A673 (cell line): ENCODE results near the gene LEPROT. TPM values are rescaled to one million over a fixed set of nuclear protein-coding genes. Genes with fewer than 3 reads are reported as not detected.
A peak's percentile ranks its signal among the peaks of the same experiment; 100 is the strongest.

Experiments used
- BruUV-seq: library from RNA; stranded (reverse); fragments of 400-500 nt; replicated peaks from 2 replicates; lab custom pipeline; 2021; lab: Mats Ljungman, UMichigan
- CTCF ChIA-PET: fragments of 300-600 bp; sonication (Branson Sonifier 250); formaldehyde crosslinking; loops from one replicate; lab custom pipeline; 2022; ENCODE audit warnings: antibody characterized with exemption; lab: Charles Lee
- POLR2A ChIA-PET: fragments of 300-600 bp; sonication (Branson Sonifier 250); formaldehyde crosslinking; loops from one replicate; lab custom pipeline; 2022; ENCODE audit warnings: antibody characterized with exemption; ENCODE audit not compliant: low non-redundant PET; lab: Charles Lee
- DNase-seq: peaks from one replicate; pipeline ENCODE4 v3.0.0-alpha.2; 2015; ENCODE audit warnings: low spot score
- H3K27ac ChIP-seq: fragments of 200-600 bp; sonication (generic); 2 replicates; pipeline ENCODE4 v1.5.1; 2016; ENCODE audit warnings: mixed run types, low read depth, mild to moderate bottlenecking, mixed read lengths, antibody characterized with exemption, low read length; ENCODE audit not compliant: poor library complexity, severe bottlenecking
- H3K27me3 ChIP-seq: fragments of 200-600 bp; sonication (generic); replicated peaks from 2 replicates; pipeline ENCODE4 v1.6.1; 2017; ENCODE audit warnings: mixed run types, low read depth, mild to moderate bottlenecking, mixed read lengths, antibody characterized with exemption, low read length; ENCODE audit not compliant: insufficient read depth, poor library complexity
- H3K36me3 ChIP-seq: fragments of 200-600 bp; sonication (generic); 2 replicates; pipeline ENCODE4 v1.6.1; 2016; ENCODE audit warnings: mixed run types, mild to moderate bottlenecking, mixed read lengths, antibody characterized with exemption, low read length; ENCODE audit not compliant: insufficient read depth, poor library complexity, severe bottlenecking
- H3K4me1 ChIP-seq: fragments of 200-600 bp; sonication (generic); 2 replicates; pipeline ENCODE4 v1.6.1; 2017; ENCODE audit warnings: mixed run types, mild to moderate bottlenecking, mixed read lengths, antibody characterized with exemption, low read length; ENCODE audit not compliant: insufficient read depth, poor library complexity, severe bottlenecking
- H3K4me3 ChIP-seq: fragments of 200-600 bp; sonication (generic); 2 replicates; pipeline ENCODE4 v1.5.1; 2016; ENCODE audit warnings: low read depth, mixed run types, mild to moderate bottlenecking, mixed read lengths, low read length; ENCODE audit not compliant: poor library complexity, severe bottlenecking
- H3K9me3 ChIP-seq: fragments of 200-600 bp; sonication (generic); 2 replicates; pipeline ENCODE4 v1.6.1; 2016; ENCODE audit warnings: mixed run types, low read depth, mild to moderate bottlenecking, mixed read lengths, antibody characterized with exemption, low read length; ENCODE audit not compliant: poor library complexity, severe bottlenecking
- EZH2 ChIP-seq: fragments of 200-600 bp; sonication (generic); IDR thresholded peaks from 2 replicates; pipeline ENCODE4 v1.6.1; 2017; ENCODE audit warnings: borderline replicate concordance, low read depth, mild to moderate bottlenecking, mixed read lengths, antibody characterized with exemption, low read length; ENCODE audit not compliant: poor library complexity, severe bottlenecking
- intact Hi-C: fragments of 100-400 bp; cut with micrococcal nuclease; formaldehyde crosslinking; loops from one replicate; pipeline ENCODE4 v1.10.0; 2022; ENCODE audit not compliant: unreplicated experiment
- total RNA-seq: library from RNA; stranded (reverse); gene quantifications from 2 replicates; pipeline ENCODE4 v1.2.3, GENCODE V29; 2021
- TF ChIP-seq, protein P1 (sequence below): fragments of 300-800, 200-600 bp; sonication (generic); conservative IDR thresholded peaks from 2 replicates; pipeline ENCODE4 v1.5.1; 2017; ENCODE audit warnings: low read depth, mild to moderate bottlenecking, antibody characterized with exemption, low read length, moderate library complexity, mixed read lengths

The LEPROT gene
- total RNA-seq, 1 experiment from 2014 or later = 24.8 TPM

DNA sequence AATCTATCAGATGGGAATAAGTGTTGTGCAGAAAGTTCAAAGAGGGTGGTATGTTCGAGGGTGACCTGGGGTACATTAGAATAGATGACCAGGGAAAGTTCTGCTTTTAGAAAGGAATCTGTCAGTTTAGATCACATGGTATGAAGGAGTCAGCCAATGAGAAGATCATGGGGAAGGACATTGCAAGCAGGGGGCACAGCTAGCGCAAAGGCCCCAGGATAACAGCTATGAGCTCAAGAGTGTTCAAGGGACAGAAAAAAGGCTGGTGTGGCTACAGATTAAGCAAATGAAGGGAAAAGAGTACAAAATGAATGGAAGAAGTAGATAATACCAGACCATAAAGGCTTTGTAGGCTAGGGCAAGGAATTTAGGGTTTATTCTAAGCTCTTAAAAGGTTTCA, 8.6 kb downstream of the LEPROT start:
- H3K27ac ChIP-seq = no peak overlapping the region
- no peaks in the 10 kb centered on the region for H3K4me1 ChIP-seq
- no peaks in the 10 kb centered on the region for H3K9me3 ChIP-seq
- no peaks in the 10 kb centered on the region for H3K27me3 ChIP-seq
- H3K36me3 ChIP-seq = peaks cover 8% of the 10 kb centered on the region
- no peak for TF ChIP-seq EZH2
- TF ChIP-seq, protein P1, sequence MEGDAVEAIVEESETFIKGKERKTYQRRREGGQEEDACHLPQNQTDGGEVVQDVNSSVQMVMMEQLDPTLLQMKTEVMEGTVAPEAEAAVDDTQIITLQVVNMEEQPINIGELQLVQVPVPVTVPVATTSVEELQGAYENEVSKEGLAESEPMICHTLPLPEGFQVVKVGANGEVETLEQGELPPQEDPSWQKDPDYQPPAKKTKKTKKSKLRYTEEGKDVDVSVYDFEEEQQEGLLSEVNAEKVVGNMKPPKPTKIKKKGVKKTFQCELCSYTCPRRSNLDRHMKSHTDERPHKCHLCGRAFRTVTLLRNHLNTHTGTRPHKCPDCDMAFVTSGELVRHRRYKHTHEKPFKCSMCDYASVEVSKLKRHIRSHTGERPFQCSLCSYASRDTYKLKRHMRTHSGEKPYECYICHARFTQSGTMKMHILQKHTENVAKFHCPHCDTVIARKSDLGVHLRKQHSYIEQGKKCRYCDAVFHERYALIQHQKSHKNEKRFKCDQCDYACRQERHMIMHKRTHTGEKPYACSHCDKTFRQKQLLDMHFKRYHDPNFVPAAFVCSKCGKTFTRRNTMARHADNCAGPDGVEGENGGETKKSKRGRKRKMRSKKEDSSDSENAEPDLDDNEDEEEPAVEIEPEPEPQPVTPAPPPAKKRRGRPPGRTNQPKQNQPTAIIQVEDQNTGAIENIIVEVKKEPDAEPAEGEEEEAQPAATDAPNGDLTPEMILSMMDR = no peak
- intact Hi-C loops = no loop called here
- ChIA-PET CTCF (interaction anchor here (0.8 kb wide), 1 partner anchor 30 kb away, joined by 4 read pairs; no protein-coding TSS in a partner anchor), POLR2A (no interaction called here)
- no TSS peak for BruUV-seq
- no peak overlapping the region for H3K4me3 ChIP-seq
- no peak for DNase-seq

DNA sequence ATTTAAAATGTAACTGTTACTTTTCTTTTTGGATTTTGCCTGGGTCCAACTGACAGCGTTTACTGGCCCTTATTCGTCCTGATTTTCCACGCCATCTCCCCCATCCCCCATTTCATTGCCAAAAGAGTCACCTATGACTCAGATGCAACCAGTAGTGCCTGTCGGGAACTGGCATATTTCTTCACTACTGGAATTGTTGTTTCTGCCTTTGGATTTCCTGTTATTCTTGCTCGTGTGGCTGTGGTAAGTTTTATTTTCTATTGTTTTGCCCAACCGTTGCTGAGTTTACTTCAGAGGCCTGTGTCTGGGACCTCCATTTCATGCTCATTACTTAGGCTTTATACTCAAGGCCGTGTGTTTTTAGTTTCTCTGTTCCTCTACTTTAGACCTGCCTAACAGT, 9.3 kb downstream of the LEPROT start:
- CTCF ChIA-PET = no interaction called here

GRCh38 chr1:65431111-65431705, 10.7 kb downstream of the LEPROT start:
- H3K4me1 ChIP-seq = no peaks in the 10 kb centered on the region
- H3K4me3 ChIP-seq = no peak overlapping the region
- POLR2A ChIA-PET = no interaction called here
- peak; percentile 58 for DNase-seq
- no peak for TF ChIP-seq EZH2
- TF ChIP-seq, protein P1 = peak; percentile 77
- peaks cover 4% of the 10 kb centered on the region for H3K36me3 ChIP-seq
- intact Hi-C loops = loop anchor here (2.0 kb wide), 1 partner anchor 256 kb away; no protein-coding TSS in a partner anchor
- no TSS peak for BruUV-seq
- no peaks in the 10 kb centered on the region for H3K9me3 ChIP-seq
- CTCF ChIA-PET = interaction anchor here (0.6 to 1.2 kb wide), 3 partner anchors 10 to 256 kb away, joined by 4 to 9 read pairs (median 5); partner anchors contain the start of genes LEPR and LEPROT
- no peak overlapping the region for H3K27ac ChIP-seq
- no peaks in the 10 kb centered on the region for H3K27me3 ChIP-seq

More for the DNA sequence above, 9.3 kb downstream of the LEPROT start:
- no peak overlapping the region for H3K4me3 ChIP-seq
- intact Hi-C loops = loop anchor here (2.0 kb wide), 1 partner anchor 257 kb away; no protein-coding TSS in a partner anchor
- H3K27me3 ChIP-seq = no peaks in the 10 kb centered on the region
- H3K36me3 ChIP-seq = peaks cover 8% of the 10 kb centered on the region
- BruUV-seq = no TSS peak
- POLR2A ChIA-PET = interaction anchor here (0.6 kb wide), 1 partner anchor 30 kb away, joined by 3 read pairs; no protein-coding TSS in a partner anchor
- TF ChIP-seq EZH2 = no peak
- TF ChIP-seq, protein P1 = no peak
- DNase-seq = no peak
- no peaks in the 10 kb centered on the region for H3K9me3 ChIP-seq
- no peaks in the 10 kb centered on the region for H3K4me1 ChIP-seq
- H3K27ac ChIP-seq = no peak overlapping the region
